Glomerular visceral epithelial cell (primary cell): ENCODE results near the gene MMP23B.

Experiments
- DNase-seq: peaks from one replicate; pipeline ENCODE4 v3.0.0-alpha.2; 2016; ENCODE audit errors: extremely low spot score

MMP23B gene

GRCh38 chr1:1620433-1621139 is 11.4 kb upstream of the MMP23B start:
- no peak for DNase-seq

- no peak for DNase-seq
Measured at GRCh38 chr1:1621173-1622009, 10.6 kb upstream of the MMP23B start.

- DNase-seq: peak; percentile 25
Measured at GRCh38 chr1:1622010-1622787, 9.8 kb upstream of the MMP23B start.

GRCh38 chr1:1622788-1623094 is 9.2 kb upstream of the MMP23B start:
- no peak for DNase-seq

- no peak for DNase-seq
Measured at GRCh38 chr1:1623181-1623630, 8.8 kb upstream of the MMP23B start.

GRCh38 chr1:1623631-1624442 is 8.1 kb upstream of the MMP23B start:
- no peak for DNase-seq

- DNase-seq: no peak
Measured at GRCh38 chr1:1624443-1625403, 7.2 kb upstream of the MMP23B start.

GRCh38 chr1:1625404-1625775 is 6.6 kb upstream of the MMP23B start:
- DNase-seq: no peak

- DNase-seq: no peak
Measured at GRCh38 chr1:1625824-1626206, 6.2 kb upstream of the MMP23B start.

GRCh38 chr1:1626207-1627141 is 5.5 kb upstream of the MMP23B start:
- no peak for DNase-seq

GRCh38 chr1:1627261-1627828 is 4.6 kb upstream of the MMP23B start:
- no peak for DNase-seq

- no peak for DNase-seq
Measured at GRCh38 chr1:1627829-1628753, 3.9 kb upstream of the MMP23B start.

- DNase-seq: no peak
Measured at GRCh38 chr1:1628754-1629429, 3.1 kb upstream of the MMP23B start.

- DNase-seq: no peak
Measured at GRCh38 chr1:1629430-1630190, 2.4 kb upstream of the MMP23B start.

- DNase-seq: no peak
Measured at GRCh38 chr1:1630191-1630964, 1.6 kb upstream of the MMP23B start.
